CD4-positive, alpha-beta T cell treated with Interleukin-6 for 4 hours (primary cell): Measurements from ENCODE around the gene TIGD4.
"Not testable (repeated sequence)": the region's sequence is repeated elsewhere in the genome, so short reads cannot be mapped to it uniquely, and the experiment has no call there.

Experiments
- DNase-seq: peaks from one replicate; pipeline ENCODE4 v3.0.0-alpha.2; 2020; ENCODE audit warnings: mixed read lengths

The TIGD4 gene

DNA sequence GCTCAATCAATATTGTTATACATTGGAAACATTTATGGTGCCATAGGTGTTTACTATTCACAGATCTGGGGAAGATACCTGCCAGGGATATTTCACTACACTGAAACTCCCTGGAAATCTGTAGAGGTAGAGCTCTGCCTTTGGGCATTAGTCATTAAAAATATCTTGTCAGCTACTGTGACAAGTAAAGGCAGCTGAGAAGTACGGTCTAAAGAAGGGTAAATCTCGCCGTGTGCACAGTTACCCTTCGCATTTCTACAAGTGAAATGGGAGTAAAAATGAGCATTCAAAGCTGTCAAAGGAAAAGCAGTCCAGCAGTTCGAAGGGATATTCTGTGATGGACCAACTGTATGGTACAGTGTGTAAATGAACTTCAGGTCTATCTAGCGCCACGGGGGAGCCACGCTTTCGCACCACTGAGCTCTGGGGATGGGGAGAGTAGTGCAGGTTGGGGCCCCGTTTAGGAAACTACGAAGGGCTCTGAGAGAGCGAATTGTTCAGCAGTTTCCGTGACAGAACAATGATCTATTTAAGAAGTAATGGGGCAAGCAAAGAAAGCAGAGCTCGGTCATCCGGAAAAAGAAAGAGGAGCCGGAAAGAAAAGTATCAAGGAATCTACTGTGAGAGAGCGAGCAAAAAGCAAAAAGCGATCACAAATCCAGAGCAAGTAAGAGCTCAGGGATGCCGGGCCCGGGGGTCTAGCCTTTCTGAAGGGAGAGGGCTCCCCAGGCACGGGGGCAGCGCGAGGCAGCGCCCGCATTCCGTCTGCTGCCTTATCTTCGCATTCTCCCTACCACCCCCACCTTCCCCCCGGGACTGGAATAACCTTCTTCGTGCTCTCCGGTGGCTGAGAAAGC lies 646 bp downstream of the TIGD4 start:
- peak; percentile 44 for DNase-seq

GRCh38 chr4:152777488-152777887 lies 2.0 kb downstream of the TIGD4 start:
- no peak for DNase-seq

DNA sequence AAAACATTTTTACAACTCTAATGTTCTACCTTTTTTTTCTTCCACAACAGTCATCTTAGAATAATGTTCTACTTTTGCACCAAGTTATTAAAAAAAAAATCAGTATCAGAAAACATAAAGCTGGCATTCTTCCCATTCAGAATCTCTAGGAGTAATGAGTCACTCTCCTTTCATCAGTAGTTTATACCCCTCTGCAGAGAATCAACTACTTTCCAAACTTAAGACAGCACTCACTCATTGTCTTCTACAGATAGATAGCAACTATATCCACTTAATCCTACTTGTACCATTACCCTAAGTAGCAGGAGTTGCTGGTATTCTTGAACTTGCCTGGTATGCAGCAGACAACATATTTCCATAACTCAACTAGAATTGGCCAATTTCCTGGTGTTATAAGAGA lies 3.2 kb downstream of the TIGD4 start:
- no peak for DNase-seq

DNA sequence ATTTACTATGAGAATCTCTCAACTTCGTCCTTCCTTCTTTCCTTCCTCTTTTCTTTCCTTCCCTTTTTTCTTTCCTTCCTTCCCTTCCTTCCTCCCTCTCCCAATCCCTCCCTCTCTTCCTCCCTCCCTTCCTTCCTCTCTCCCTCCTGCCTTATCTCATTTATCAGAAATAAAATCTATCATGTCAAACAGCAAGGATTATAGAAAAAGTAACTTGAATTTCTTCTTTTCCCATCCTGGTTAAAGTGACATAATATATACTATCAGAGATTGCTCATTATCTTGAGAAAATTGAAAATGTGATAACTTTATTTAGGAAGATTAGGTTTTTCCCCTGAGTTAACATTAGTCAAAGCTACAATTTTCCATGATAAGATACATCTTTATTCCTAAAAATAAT lies 5.6 kb downstream of the TIGD4 start:
- no peak for DNase-seq

DNA sequence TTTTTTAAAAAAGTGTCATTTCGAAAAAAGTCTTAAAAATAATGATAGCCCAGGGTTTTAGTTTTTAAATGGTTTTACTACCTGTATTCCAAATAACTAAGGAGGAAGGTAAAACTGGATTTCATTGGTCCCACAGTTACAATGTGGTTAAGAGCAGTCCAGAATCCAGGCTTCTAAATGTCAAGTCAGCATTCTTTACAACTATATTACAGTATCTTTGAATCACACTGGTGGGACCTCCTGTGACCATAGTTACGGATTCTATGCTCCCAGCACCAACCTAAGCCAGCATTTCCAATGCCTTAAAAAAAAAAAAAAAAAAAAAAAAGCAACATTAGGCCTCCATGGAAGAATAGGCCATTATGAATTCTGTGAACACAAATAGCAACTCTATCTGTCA lies 6.2 kb downstream of the TIGD4 start:
- no peak for DNase-seq

- no peak for DNase-seq
Observed at GRCh38 chr4:152771741-152772533, 7.6 kb downstream of the TIGD4 start.

- not testable (repeated sequence) for DNase-seq
Observed at GRCh38 chr4:152765069-152765737, 14.3 kb downstream of the TIGD4 start.

DNA sequence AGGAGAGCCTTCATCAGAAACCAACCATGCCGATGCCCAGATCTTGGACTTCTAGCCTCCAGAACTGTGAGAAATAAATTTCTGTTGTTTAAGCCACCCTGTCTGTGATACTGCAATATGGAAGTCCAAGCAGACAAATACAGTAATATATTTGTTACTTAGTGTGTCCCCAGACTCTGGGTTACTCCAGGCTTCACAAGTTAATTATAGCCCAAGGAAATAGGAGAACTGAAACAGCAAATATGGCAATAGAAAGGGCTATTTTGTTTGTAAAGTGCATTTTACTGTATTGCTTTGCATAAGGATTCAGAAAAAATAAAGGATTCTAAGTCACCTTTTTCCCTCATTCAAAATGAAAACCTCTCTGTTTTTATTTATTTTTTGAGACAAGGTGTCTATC lies 15.7 kb downstream of the TIGD4 start:
- DNase-seq, result no peak

DNA sequence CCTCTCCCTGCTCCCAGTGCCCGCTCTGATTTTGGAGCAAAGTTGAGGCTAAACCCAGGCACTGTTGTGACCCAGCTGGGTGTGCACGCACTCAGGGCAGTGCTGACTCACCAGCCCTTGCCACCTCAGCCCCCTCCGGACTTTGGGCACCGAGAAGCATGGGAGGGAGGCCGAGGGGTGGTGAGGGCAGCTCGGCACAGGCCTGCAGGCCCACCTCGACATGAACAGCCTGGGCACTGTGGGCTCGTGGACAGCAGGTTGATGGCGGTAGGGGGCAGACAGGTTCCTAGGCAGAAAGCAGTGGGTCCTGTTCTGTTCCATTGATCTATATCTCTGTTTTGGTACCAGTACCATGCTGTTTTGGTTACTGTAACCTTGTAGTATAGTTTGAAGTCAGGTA lies 30.9 kb downstream of the TIGD4 start:
- DNase-seq, result no peak

GRCh38 chr4:152747444-152747843 lies 32.1 kb downstream of the TIGD4 start:
- DNase-seq, result no peak

GRCh38 chr4:152738827-152739226 lies 40.7 kb downstream of the TIGD4 start:
- no peak for DNase-seq

- DNase-seq, result no peak
Observed at GRCh38 chr4:152735906-152736305, 43.6 kb downstream of the TIGD4 start.

DNA sequence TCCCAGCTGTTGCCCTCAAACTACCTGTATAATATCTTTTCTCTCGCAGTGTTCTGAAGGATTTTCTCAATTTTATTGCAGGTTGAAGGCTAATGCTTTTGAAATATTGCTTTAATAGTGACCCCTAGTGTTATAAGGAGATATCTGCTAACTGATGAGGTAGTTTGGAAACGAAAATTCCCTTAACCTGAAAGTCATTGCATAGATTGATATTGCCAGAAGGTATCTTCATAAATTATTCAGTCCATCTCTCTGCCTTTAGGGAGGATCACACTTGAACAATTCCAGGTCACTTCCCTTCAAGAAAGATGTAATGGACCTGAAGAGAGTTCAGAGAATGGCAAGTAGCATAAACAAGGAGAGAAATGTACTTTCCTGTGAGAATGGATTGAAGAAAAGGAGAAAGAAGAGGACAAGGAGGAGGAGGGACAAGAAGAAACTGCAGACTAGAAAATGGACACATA lies 44.1 kb downstream of the TIGD4 start:
- no peak for DNase-seq

DNA sequence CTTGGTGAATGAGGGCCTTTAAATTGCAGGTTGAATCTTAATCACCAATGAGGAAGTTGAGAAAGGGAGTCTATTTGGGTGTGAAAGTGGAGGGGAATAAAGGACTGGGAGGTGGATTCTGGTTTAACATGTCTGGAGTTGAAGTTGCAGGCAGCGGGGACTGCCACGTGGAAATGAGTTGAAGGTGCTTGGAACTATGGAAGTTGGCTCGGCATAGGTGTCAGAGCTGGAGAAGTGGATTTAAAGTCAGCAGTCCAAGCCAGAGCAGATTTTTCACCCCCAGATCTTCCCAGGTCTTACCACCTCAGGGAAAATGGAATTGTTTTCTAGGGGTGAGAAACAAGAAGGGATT lies 44.9 kb downstream of the TIGD4 start:
- DNase-seq, result no peak

DNA sequence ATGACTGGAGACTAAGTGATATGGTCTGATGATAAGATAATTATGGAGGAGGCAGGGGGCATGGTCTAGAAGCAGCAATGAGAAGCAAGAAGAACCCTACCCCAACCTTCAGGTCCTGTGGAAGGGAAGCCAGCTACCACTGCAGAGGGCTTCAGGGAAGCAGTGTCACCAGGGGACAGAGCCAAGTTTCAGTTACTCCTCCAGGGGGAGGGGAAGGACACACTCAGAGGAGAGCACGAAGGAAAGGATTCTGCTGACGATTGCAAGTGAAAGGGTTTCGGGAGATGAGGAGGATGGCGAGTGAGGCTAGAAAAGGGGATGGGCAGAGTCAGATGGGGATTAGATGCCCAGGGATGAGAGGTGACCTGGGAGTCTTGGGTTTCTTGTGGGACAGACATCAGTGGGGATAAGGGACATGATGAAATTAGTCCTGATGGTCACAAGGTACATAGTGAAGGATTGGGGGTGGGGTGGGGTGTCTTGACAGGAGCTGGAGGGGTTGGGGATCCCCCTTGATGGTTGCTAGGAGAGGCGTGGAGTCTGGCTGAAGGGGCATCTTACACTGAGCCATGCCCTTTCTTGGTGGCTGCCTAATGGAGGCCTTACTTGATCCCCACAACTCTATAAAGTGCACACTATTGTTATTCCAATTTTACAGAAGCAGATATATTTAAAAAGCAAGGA lies 45.4 kb downstream of the TIGD4 start:
- no peak for DNase-seq

DNA sequence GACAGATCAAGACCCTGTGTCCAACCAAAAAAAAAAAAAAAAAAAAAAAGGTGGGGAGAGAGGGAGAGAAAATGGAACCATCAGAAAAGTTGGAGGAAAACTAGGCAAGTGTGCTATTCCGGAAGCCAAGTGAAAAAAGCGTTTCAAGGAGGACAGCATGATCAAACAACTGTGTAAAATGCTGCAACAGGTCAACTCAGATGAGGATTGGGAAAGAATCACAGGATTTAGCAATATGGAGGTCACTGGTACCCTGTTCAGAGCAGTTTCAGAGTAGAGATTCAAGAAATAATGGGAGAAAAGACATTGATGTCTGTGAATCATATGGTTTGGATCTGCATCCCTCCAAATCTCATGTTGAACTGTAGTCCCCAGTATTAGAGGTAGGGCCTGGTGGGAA lies 47.5 kb downstream of the TIGD4 start:
- DNase-seq, result no peak

DNA sequence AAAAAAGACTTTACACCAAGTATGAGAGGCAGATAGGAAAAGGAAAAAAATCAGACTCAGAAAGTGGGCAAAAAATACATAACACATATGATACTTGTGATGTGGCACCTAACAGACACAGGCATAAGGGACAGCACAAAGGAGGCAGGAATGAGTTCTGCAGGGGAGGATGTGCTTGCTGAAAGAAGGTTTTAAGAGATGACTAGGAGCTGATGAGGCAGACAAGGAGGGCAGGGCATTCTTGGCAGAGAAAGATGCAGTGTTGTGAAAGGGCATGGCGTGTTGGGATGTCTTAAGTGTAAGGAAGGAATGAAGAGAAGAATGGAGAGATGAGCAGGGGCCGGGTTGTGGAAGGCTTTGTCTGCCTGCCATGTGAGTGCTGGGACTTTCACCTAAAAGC lies 50.1 kb downstream of the TIGD4 start:
- DNase-seq, result no peak

- no peak for DNase-seq
Observed at GRCh38 chr4:152728343-152728742, 51.2 kb downstream of the TIGD4 start.

GRCh38 chr4:152727784-152728183 lies 51.7 kb downstream of the TIGD4 start:
- no peak for DNase-seq

DNA sequence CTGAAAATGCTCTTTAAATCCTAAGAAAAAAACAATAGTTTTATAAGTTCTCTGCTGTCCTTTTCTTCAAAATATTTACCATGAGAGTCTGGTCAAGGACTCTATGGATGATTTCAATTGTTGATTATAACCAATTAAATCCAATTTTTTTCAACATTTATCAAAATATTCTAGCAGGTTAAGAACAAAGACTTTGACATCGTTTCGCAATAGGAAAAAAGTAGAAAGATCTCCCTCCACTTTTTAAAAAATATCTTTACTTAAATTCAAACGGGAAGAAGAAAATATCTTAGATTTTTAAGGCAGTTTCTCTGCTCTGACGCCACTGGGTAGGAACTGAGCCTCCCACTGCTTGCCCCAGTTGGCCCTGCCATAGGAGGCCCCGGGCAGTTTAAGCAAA lies 55.0 kb downstream of the TIGD4 start:
- DNase-seq, result no peak

- DNase-seq, result no peak
Observed at GRCh38 chr4:152723236-152723635, 56.3 kb downstream of the TIGD4 start.

GRCh38 chr4:152719801-152720556 lies 59.6 kb downstream of the TIGD4 start:
- no peak for DNase-seq
